T-helper 1 cell treated with Interleukin-12 subunit alpha and Interleukin-12 subunit beta and Interleukin-4 antibody, amounts not matched to agents 30 μg/mL and 1 μg/mL, for 36 hours (primary cell): Measurements from ENCODE around the gene SULT2B1.

ENCODE experiments used
- H3K27ac Mint-ChIP-seq: one replicate; pipeline ENCODE4 v1.8.0; 2021; ENCODE audit warnings: mild to moderate bottlenecking, mixed read lengths
- H3K27me3 Mint-ChIP-seq: one replicate; pipeline ENCODE4 v1.8.0; 2021; ENCODE audit warnings: low read depth, mixed read lengths
- H3K36me3 Mint-ChIP-seq: one replicate; pipeline ENCODE4 v1.8.0; 2021; ENCODE audit warnings: low read depth, mixed read lengths
- H3K4me1 Mint-ChIP-seq: one replicate; pipeline ENCODE4 v1.8.0; 2021; ENCODE audit warnings: low read depth, mixed read lengths
- H3K4me3 Mint-ChIP-seq: one replicate; pipeline ENCODE4 v1.8.0; 2021; ENCODE audit warnings: mild to moderate bottlenecking, moderate library complexity, mixed read lengths
- H3K9me3 Mint-ChIP-seq: one replicate; pipeline ENCODE4 v1.8.0; 2021; ENCODE audit warnings: mixed read lengths

Gene SULT2B1

DNA sequence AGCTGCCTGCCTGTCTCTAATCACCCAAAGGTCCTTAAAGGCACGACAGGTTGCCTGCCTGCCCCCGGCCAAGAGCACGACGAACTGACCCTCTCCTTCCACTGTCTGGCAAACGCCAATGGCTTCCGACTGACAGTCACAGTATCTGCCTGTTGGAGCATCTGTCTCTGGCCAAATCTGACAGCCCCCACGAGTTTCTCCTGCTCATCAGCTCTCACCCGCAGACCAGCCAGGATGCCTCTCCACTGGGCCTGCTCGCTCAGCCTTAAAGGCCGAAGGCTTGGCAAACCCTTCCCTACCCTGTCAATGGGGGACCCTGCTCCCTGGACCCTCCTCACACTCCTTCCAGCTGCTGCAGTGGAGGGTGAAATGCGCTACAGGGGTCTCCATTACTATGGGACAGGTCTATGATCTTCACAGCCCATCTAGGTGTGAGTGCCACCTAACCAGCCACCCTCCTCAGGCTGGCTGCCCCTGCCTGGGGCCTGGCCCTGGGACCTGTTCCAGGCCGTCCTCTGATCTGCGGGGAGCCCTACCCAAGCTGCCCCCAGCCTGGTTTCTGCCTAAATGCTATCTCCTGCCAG is 62.0 kb downstream of the SULT2B1 start:
- H3K4me3 Mint-ChIP-seq, result no peak overlapping the region
- H3K27me3 Mint-ChIP-seq, result no peaks in the 10 kb centered on the region
- H3K4me1 Mint-ChIP-seq, result peaks cover 12% of the 10 kb centered on the region
- no peaks in the 10 kb centered on the region for H3K9me3 Mint-ChIP-seq
- no peak overlapping the region for H3K27ac Mint-ChIP-seq
- peaks cover 27% of the 10 kb centered on the region for H3K36me3 Mint-ChIP-seq

GRCh38 chr19:48614436-48615230 is 62.7 kb downstream of the SULT2B1 start, which contains the start of gene FAM83E:
Gene FAM83E, minus strand, starts transcription at chr19:48615076. Its CDS starts 1,704 bp downstream, at chr19:48613372.
- no peaks in the 10 kb centered on the region for H3K9me3 Mint-ChIP-seq
- H3K4me3 Mint-ChIP-seq, result no peak within 1 kb of the TSS
- H3K27ac Mint-ChIP-seq, result no peak within 1 kb of the TSS
- peaks cover 14% of the 10 kb centered on the region for H3K4me1 Mint-ChIP-seq
- H3K36me3 Mint-ChIP-seq, result peaks cover 30% of the 10 kb centered on the region
- no peaks in the 10 kb centered on the region for H3K27me3 Mint-ChIP-seq

DNA sequence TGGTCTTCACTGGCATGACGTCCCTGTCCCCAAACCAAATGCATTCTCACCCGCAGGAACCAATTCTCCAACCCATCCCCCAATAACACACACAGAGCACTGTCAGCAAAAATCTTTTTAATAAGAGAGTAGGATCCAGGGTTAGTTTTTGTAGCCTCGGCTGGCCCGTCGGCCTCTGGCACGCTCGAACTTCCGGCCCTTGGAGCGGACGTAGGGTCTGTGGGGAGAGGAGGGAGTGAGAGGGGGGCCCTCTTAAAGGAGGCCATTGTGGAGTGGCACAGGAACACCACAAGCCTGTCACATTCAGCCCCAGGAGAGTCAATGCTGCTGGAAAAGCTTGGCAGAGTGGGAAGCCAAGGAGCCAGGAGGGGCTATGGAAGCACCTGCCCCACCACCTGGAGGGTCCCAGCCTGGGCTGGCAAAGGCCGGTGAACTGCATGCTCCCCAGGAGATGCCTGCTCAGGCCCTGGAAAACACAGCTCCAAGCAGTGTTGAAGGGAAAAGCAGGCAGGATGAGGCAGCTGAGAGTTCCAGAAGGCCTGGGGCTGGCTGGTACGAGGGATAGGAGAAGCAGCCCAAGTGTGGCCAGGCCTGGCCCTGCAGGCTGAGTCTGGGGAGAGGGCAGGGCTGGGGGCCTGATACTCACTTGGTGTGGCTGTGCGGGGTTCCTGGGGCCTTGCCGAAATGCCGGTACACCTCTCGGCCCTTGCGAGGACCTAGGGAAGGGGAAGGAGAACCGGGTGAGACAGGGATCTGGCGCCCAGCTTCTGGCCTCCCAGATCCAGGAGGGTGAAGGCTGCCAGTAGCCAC is 63.5 kb downstream of the SULT2B1 start:
- Mint-ChIP-seq H3K27me3 (no peaks in the 10 kb centered on the region), H3K36me3 (peaks cover 31% of the 10 kb centered on the region), H3K9me3 (no peaks in the 10 kb centered on the region), H3K4me3 (no peak overlapping the region), H3K4me1 (peaks cover 21% of the 10 kb centered on the region), H3K27ac (no peak overlapping the region)

GRCh38 chr19:48616041-48616436 is 64.1 kb downstream of the SULT2B1 start:
- Mint-ChIP-seq H3K4me1 (peaks cover 21% of the 10 kb centered on the region), H3K27me3 (no peaks in the 10 kb centered on the region), H3K27ac (no peak overlapping the region), H3K9me3 (no peaks in the 10 kb centered on the region), H3K4me3 (peak overlapping the region; percentile 55), H3K36me3 (peaks cover 31% of the 10 kb centered on the region)

GRCh38 chr19:48616491-48617056 is 64.6 kb downstream of the SULT2B1 start:
- Mint-ChIP-seq H3K9me3 (no peaks in the 10 kb centered on the region), H3K4me3 (peak overlapping the region; percentile 98), H3K4me1 (peaks cover 24% of the 10 kb centered on the region), H3K36me3 (peaks cover 34% of the 10 kb centered on the region), H3K27ac (no peak overlapping the region), H3K27me3 (no peaks in the 10 kb centered on the region)

- no peaks in the 10 kb centered on the region for H3K9me3 Mint-ChIP-seq
- H3K27me3 Mint-ChIP-seq, result no peaks in the 10 kb centered on the region
- H3K4me1 Mint-ChIP-seq, result peaks cover 29% of the 10 kb centered on the region
- H3K27ac Mint-ChIP-seq, result peak overlapping the region; percentile 99
- peaks cover 38% of the 10 kb centered on the region for H3K36me3 Mint-ChIP-seq
- peak overlapping the region; percentile 98 for H3K4me3 Mint-ChIP-seq
Observed at GRCh38 chr19:48617146-48617937, 65.4 kb downstream of the SULT2B1 start.

DNA sequence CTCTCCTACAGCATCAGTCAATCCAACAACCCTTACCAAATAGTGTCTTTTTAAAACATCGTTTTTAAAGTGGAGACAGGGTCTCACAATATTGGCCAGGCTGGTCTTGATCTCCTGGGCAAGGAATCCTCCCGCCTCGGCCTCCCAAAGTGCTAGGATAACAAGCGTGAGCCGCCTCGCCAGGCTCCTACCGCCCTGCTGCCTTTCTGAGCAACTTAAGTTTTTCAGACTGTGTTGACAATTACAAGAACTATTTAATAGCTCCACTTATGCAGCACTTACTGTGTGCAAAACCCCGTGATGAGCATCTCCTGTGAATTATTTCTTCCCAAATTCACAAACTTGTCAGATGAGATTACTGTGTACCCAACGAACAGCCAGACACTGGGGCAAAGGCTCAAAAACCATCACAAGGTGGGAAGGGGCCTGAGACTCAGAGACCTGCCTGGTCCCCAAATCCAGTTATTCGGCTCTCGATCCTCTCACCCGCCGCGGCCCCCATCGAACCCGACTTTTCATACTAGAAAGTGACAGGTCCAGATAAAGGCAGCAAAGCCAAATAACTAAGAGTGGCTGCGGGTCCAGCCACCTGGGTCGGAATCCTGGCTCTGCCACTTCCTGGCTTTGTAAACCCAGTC is 66.4 kb downstream of the SULT2B1 start:
- H3K27ac Mint-ChIP-seq, result peak overlapping the region; percentile 99
- peak overlapping the region; percentile 98 for H3K4me3 Mint-ChIP-seq
- H3K9me3 Mint-ChIP-seq, result no peaks in the 10 kb centered on the region
- H3K27me3 Mint-ChIP-seq, result no peaks in the 10 kb centered on the region
- peaks cover 42% of the 10 kb centered on the region for H3K36me3 Mint-ChIP-seq
- H3K4me1 Mint-ChIP-seq, result peaks cover 32% of the 10 kb centered on the region

DNA sequence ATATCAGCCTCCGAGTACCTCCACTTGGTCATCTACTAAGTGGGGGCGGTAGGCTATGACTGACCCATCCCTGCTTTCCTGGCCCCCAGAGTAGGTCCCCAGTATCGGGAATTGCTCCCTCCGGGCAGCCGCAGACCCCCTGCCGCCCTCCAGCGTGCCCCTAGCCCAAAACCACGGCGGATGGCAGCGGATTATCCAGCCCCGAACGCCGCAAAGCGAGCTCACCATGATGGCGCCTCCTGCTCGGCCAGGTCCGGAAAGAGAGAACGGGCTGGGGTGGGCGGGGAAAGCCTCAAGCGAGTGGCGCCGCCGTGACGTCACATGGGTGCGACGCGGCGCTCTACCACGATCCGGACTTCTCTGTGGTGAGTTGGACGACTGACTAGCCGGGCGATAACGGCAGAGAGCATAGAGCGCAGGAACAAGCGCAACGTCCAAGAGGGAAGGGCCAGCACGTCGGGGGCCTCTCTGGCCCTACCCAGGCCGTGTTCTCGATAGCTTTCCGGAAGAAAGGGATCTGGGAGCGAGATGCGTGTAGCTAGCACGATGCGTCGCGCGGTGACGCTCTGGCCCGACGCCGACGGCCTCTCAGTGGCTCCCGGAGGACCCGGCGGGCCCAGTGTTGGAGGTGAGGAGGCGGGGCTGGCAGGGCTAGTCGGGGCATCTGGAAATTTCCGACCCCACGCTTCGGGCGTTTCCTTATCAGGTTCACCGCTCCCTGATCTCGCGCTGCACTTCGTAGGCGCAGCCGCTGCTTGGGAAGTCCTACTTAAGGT is 67.1 kb downstream of the SULT2B1 start, which contains the start of the genes RPL18 and SPHK2:
Gene RPL18, minus strand, starts transcription at position 263 of the 776 bp plus-strand sequence. Its CDS starts 35 bp downstream, at position 228.
Gene SPHK2, plus strand, starts transcription at position 591 of the 776 bp plus-strand sequence. CDS start 1,009 bp downstream, outside the sequence.
- H3K4me1 Mint-ChIP-seq, result peaks cover 38% of the 10 kb centered on the region
- peaks cover 48% of the 10 kb centered on the region for H3K36me3 Mint-ChIP-seq
- peak within 1 kb of the TSS; percentile 98 for H3K4me3 Mint-ChIP-seq
- H3K27me3 Mint-ChIP-seq, result no peaks in the 10 kb centered on the region
- H3K27ac Mint-ChIP-seq, result peak within 1 kb of the TSS; percentile 99
- H3K9me3 Mint-ChIP-seq, result no peaks in the 10 kb centered on the region

- no peaks in the 10 kb centered on the region for H3K27me3 Mint-ChIP-seq
- peak overlapping the region; percentile 98 for H3K4me3 Mint-ChIP-seq
- H3K27ac Mint-ChIP-seq, result peak overlapping the region; percentile 99
- H3K4me1 Mint-ChIP-seq, result peaks cover 40% of the 10 kb centered on the region
- H3K36me3 Mint-ChIP-seq, result peaks cover 48% of the 10 kb centered on the region
- no peaks in the 10 kb centered on the region for H3K9me3 Mint-ChIP-seq
Observed at GRCh38 chr19:48619692-48620585, 68.0 kb downstream of the SULT2B1 start.

DNA sequence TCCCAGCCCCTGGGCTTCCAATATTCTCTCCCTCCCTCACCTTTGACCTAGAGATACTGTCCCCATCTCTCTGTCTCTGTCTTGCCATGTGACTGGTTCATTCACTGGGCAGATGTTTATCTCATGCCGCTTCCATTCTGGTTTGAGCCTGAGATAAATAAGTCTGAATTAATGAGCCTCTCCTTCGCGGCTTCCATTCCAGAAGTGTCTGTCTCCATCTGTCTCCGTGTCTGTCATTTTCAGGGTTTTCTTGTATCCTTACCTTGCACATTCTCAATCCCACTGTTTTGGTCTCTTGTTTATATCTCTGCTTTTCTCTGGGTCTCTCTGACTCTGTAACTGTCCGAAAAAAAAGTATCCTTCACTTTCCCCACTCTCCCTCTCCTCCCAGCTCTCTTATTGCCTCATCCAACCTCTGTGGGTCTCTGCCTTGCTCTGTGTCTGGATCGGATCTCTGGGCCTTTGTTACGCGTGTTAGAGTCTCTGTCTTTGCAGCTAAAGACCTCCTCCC is 71.6 kb downstream of the SULT2B1 start:
- no peaks in the 10 kb centered on the region for H3K27me3 Mint-ChIP-seq
- no peaks in the 10 kb centered on the region for H3K9me3 Mint-ChIP-seq
- H3K36me3 Mint-ChIP-seq, result peaks cover 29% of the 10 kb centered on the region
- peak overlapping the region; percentile 97 for H3K27ac Mint-ChIP-seq
- peak overlapping the region; percentile 85 for H3K4me3 Mint-ChIP-seq
- H3K4me1 Mint-ChIP-seq, result peaks cover 37% of the 10 kb centered on the region

DNA sequence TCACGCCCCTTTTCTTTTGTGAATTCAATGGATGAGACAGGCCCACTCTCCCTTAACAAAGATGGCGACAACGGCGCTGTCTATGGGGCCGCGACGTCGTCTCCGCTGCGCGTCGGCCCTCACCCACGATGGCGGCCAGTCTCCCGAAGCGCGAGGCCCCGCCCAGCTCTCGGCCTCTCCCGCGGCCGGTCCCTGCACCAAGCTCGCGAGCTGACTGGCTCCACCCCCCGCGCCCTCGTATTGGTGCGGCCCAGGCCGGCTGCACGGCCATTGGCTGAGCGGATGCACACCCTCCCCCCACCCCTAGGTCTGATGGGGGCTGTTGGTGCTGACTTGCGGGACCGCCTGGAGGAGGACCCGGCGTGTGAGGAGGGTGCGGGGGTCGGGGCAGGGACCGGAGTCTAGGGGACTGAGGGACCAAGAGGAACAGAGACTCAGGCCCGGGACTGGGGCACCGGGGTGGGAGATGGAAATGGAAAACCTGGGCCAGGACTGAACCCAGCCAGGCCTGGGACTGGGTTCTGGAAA is 72.2 kb downstream of the SULT2B1 start:
- Mint-ChIP-seq H3K27me3 (no peaks in the 10 kb centered on the region), H3K9me3 (no peaks in the 10 kb centered on the region), H3K4me3 (peak overlapping the region; percentile 85), H3K36me3 (peaks cover 29% of the 10 kb centered on the region), H3K4me1 (peaks cover 37% of the 10 kb centered on the region), H3K27ac (peak overlapping the region; percentile 97)
